ENCODE results near the gene CDCP2. TPM values are rescaled to one million over a fixed set of nuclear protein-coding genes. Genes with fewer than 3 reads are reported as not detected.
"Not testable (repeated sequence)": the region's sequence is repeated elsewhere in the genome, so short reads cannot be mapped to it uniquely, and the experiment has no call there.

CDCP2 gene
- total and polyA plus RNA-seq, 4 donors, result 0.21 to 0.32 TPM; not detected in 2

- Histone ChIP-seq H3K27ac (ENCODE audit: low read depth in 1 of 2, low read length in 2 of 2) (no peak overlapping the region), H3K4me1 (ENCODE audit: control insufficient read depth in 1 of 2, insufficient read depth in 2 of 2, low read length in 2 of 2) (no peaks in the 10 kb centered on the region), H3K36me3 (ENCODE audit: control insufficient read depth in 1 of 2, insufficient read depth in 2 of 2, low read length in 1 of 2) (no peaks in the 10 kb centered on the region), H3K9me3 (ENCODE audit: control insufficient read depth, low read length) (no peaks in the 10 kb centered on the region), H3K4me3 (ENCODE audit: low read length in 2 of 2) (no peak overlapping the region), H3K27me3 (ENCODE audit: control insufficient read depth in 1 of 2, insufficient read depth in 2 of 2, low read length in 1 of 2) (no peaks in the 10 kb centered on the region)
- no peak for ATAC-seq (ENCODE audit: low FRiP score)
- whole genome bisulfite sequencing, 2 donors, result 90 to 95% methylated on average over 3 of the region's 3 CpGs
- intact Hi-C loops (cut with DNase I), result no loop called here
- no peak for DNase-seq
Observed at GRCh38 chr1:54111624-54112023, 41.2 kb downstream of the CDCP2 start.

- intact Hi-C loops (cut with DNase I), result no loop called here
- Histone ChIP-seq H3K4me3 (ENCODE audit: low read length in 2 of 2) (no peak overlapping the region), H3K9me3 (ENCODE audit: control insufficient read depth, low read length) (no peaks in the 10 kb centered on the region), H3K27ac (ENCODE audit: low read depth in 1 of 2, low read length in 2 of 2) (no peak overlapping the region), H3K36me3 (ENCODE audit: control insufficient read depth in 1 of 2, insufficient read depth in 2 of 2, low read length in 1 of 2) (no peaks in the 10 kb centered on the region), H3K4me1 (ENCODE audit: control insufficient read depth in 1 of 2, insufficient read depth in 2 of 2, low read length in 2 of 2) (no peaks in the 10 kb centered on the region), H3K27me3 (ENCODE audit: control insufficient read depth in 1 of 2, insufficient read depth in 2 of 2, low read length in 1 of 2) (no peaks in the 10 kb centered on the region)
- WGBS, 2 donors, result 94 to 96% methylated on average over 10 of the region's 10 CpGs
- no peak for ATAC-seq (ENCODE audit: low FRiP score)
- DNase-seq, result no peak
Observed at GRCh38 chr1:54110996-54111395, 41.8 kb downstream of the CDCP2 start.

- H3K27me3 ChIP-seq (ENCODE audit: control insufficient read depth in 1 of 2, insufficient read depth in 2 of 2, low read length in 1 of 2), result no peaks in the 10 kb centered on the region
- 85 to 90% methylated on average over 6 of the region's 6 CpGs for WGBS, 2 donors
- no peaks in the 10 kb centered on the region for H3K9me3 ChIP-seq (ENCODE audit: control insufficient read depth, low read length)
- intact Hi-C loops (cut with DNase I), result no loop called here
- H3K27ac ChIP-seq (ENCODE audit: low read depth in 1 of 2, low read length in 2 of 2), result no peak overlapping the region
- no peak for DNase-seq
- H3K36me3 ChIP-seq (ENCODE audit: control insufficient read depth in 1 of 2, insufficient read depth in 2 of 2, low read length in 1 of 2), result no peaks in the 10 kb centered on the region
- H3K4me1 ChIP-seq (ENCODE audit: control insufficient read depth in 1 of 2, insufficient read depth in 2 of 2, low read length in 2 of 2), result no peaks in the 10 kb centered on the region
- H3K4me3 ChIP-seq (ENCODE audit: low read length in 2 of 2), result no peak overlapping the region
- ATAC-seq (ENCODE audit: low FRiP score), result no peak
Observed at GRCh38 chr1:54109129-54110090, 43.4 kb downstream of the CDCP2 start.

GRCh38 chr1:54108156-54108555 is 44.6 kb downstream of the CDCP2 start:
- no peak overlapping the region for H3K4me3 ChIP-seq (ENCODE audit: low read length in 2 of 2)
- 91 to 94% methylated on average over 3 of the region's 3 CpGs for WGBS, 2 donors

GRCh38 chr1:54107131-54107530 is 45.7 kb downstream of the CDCP2 start:
- intact Hi-C loops (cut with DNase I), result no loop called here
- Histone ChIP-seq H3K9me3 (ENCODE audit: control insufficient read depth, low read length) (no peaks in the 10 kb centered on the region), H3K27me3 (ENCODE audit: control insufficient read depth in 1 of 2, insufficient read depth in 2 of 2, low read length in 1 of 2) (no peaks in the 10 kb centered on the region), H3K27ac (ENCODE audit: low read depth in 1 of 2, low read length in 2 of 2) (no peak overlapping the region), H3K4me1 (ENCODE audit: control insufficient read depth in 1 of 2, insufficient read depth in 2 of 2, low read length in 2 of 2) (no peaks in the 10 kb centered on the region), H3K36me3 (ENCODE audit: control insufficient read depth in 1 of 2, insufficient read depth in 2 of 2, low read length in 1 of 2) (peaks cover 0 to 3% of the 10 kb centered on the region in 2 donors), H3K4me3 (ENCODE audit: low read length in 2 of 2) (no peak overlapping the region)
- no peak for ATAC-seq (ENCODE audit: low FRiP score)
- 47% methylated on average over 2 of the region's 2 CpGs for WGBS, 2 donors
- DNase-seq, result no peak

More at GRCh38 chr1:54108156-54108555, 44.6 kb downstream of the CDCP2 start:
- no peak overlapping the region for H3K27ac ChIP-seq (ENCODE audit: low read depth in 1 of 2, low read length in 2 of 2)
- DNase-seq, result no peak
- intact Hi-C loops (cut with DNase I), result no loop called here
- ATAC-seq (ENCODE audit: low FRiP score), result no peak
- H3K4me1 ChIP-seq (ENCODE audit: control insufficient read depth in 1 of 2, insufficient read depth in 2 of 2, low read length in 2 of 2), result no peaks in the 10 kb centered on the region
- no peaks in the 10 kb centered on the region for H3K36me3 ChIP-seq (ENCODE audit: control insufficient read depth in 1 of 2, insufficient read depth in 2 of 2, low read length in 1 of 2)
- H3K27me3 ChIP-seq (ENCODE audit: control insufficient read depth in 1 of 2, insufficient read depth in 2 of 2, low read length in 1 of 2), result no peaks in the 10 kb centered on the region
- H3K9me3 ChIP-seq (ENCODE audit: control insufficient read depth, low read length), result no peaks in the 10 kb centered on the region

- Histone ChIP-seq H3K27me3 (ENCODE audit: control insufficient read depth in 1 of 2, insufficient read depth in 2 of 2, low read length in 1 of 2) (no peaks in the 10 kb centered on the region), H3K4me3 (ENCODE audit: low read length in 2 of 2) (no peak overlapping the region), H3K9me3 (ENCODE audit: control insufficient read depth, low read length) (no peaks in the 10 kb centered on the region), H3K4me1 (ENCODE audit: control insufficient read depth in 1 of 2, insufficient read depth in 2 of 2, low read length in 2 of 2) (no peaks in the 10 kb centered on the region), H3K27ac (ENCODE audit: low read depth in 1 of 2, low read length in 2 of 2) (no peak overlapping the region), H3K36me3 (ENCODE audit: control insufficient read depth in 1 of 2, insufficient read depth in 2 of 2, low read length in 1 of 2) (peaks cover 0 to 3% of the 10 kb centered on the region in 2 donors)
- DNase-seq, result no peak
- 84 to 90% methylated on average over 6 of the region's 6 CpGs for whole genome bisulfite sequencing, 2 donors
- intact Hi-C loops (cut with DNase I), result no loop called here
- no peak for ATAC-seq (ENCODE audit: low FRiP score)
Observed at GRCh38 chr1:54105736-54106269, 47.0 kb downstream of the CDCP2 start.

GRCh38 chr1:54105080-54105479 is 47.7 kb downstream of the CDCP2 start:
- DNase-seq (no peak), ATAC-seq (ENCODE audit: low FRiP score) (no peak)
- WGBS, 2 donors, result 75 to 81% methylated on average over 1 of the region's 1 CpG
- H3K4me1 ChIP-seq (ENCODE audit: control insufficient read depth in 1 of 2, insufficient read depth in 2 of 2, low read length in 2 of 2), result no peaks in the 10 kb centered on the region
- intact Hi-C loops (cut with DNase I), result no loop called here
- H3K4me3 ChIP-seq (ENCODE audit: low read length in 2 of 2), result no peak overlapping the region
- peaks cover 0 to 3% of the 10 kb centered on the region in 2 donors for H3K36me3 ChIP-seq (ENCODE audit: control insufficient read depth in 1 of 2, insufficient read depth in 2 of 2, low read length in 1 of 2)
- H3K9me3 ChIP-seq (ENCODE audit: control insufficient read depth, low read length), result no peaks in the 10 kb centered on the region
- no peak overlapping the region for H3K27ac ChIP-seq (ENCODE audit: low read depth in 1 of 2, low read length in 2 of 2)
- H3K27me3 ChIP-seq (ENCODE audit: control insufficient read depth in 1 of 2, insufficient read depth in 2 of 2, low read length in 1 of 2), result no peaks in the 10 kb centered on the region

GRCh38 chr1:54104613-54105012 is 48.2 kb downstream of the CDCP2 start:
- H3K27ac ChIP-seq (ENCODE audit: low read depth in 1 of 2, low read length in 2 of 2); intact Hi-C loops (cut with DNase I); H3K27me3 ChIP-seq (ENCODE audit: control insufficient read depth in 1 of 2, insufficient read depth in 2 of 2, low read length in 1 of 2); H3K36me3 ChIP-seq (ENCODE audit: control insufficient read depth in 1 of 2, insufficient read depth in 2 of 2, low read length in 1 of 2); ATAC-seq (ENCODE audit: low FRiP score); H3K9me3 ChIP-seq (ENCODE audit: control insufficient read depth, low read length); H3K4me1 ChIP-seq (ENCODE audit: control insufficient read depth in 1 of 2, insufficient read depth in 2 of 2, low read length in 2 of 2); H3K4me3 ChIP-seq (ENCODE audit: low read length in 2 of 2); DNase-seq: not testable (repeated sequence)
- WGBS, 2 donors, result 92 to 93% methylated on average over 9 of the region's 9 CpGs

- no peak for ATAC-seq (ENCODE audit: low FRiP score)
- Histone ChIP-seq H3K36me3 (ENCODE audit: control insufficient read depth in 1 of 2, insufficient read depth in 2 of 2, low read length in 1 of 2) (peaks cover 0 to 3% of the 10 kb centered on the region in 2 donors), H3K27ac (ENCODE audit: low read depth in 1 of 2, low read length in 2 of 2) (no peak overlapping the region), H3K4me1 (ENCODE audit: control insufficient read depth in 1 of 2, insufficient read depth in 2 of 2, low read length in 2 of 2) (no peaks in the 10 kb centered on the region), H3K9me3 (ENCODE audit: control insufficient read depth, low read length) (no peaks in the 10 kb centered on the region), H3K27me3 (ENCODE audit: control insufficient read depth in 1 of 2, insufficient read depth in 2 of 2, low read length in 1 of 2) (no peaks in the 10 kb centered on the region), H3K4me3 (ENCODE audit: low read length in 2 of 2) (no peak overlapping the region)
- no peak for DNase-seq
- WGBS, 2 donors, result 81 to 88% methylated on average over 6 of the region's 6 CpGs
- intact Hi-C loops (cut with DNase I), result no loop called here
Observed at GRCh38 chr1:54103414-54103813, 49.4 kb downstream of the CDCP2 start.
